Measurements from ENCODE around the gene LIF. TPM values are rescaled to one million over a fixed set of nuclear protein-coding genes. Genes with fewer than 3 reads are reported as not detected.

Gene LIF
- polyA plus RNA-seq, 1 donor (not counting 4 experiments of a cell fraction or from before 2014, with no cell fraction given) = 3.1 TPM

GRCh38 chr22:30214703-30215407 lies 31.7 kb downstream of the LIF start:
- Histone ChIP-seq H3K9me1 (ENCODE audit: control insufficient read depth, extremely low read depth, insufficient read depth, low read length) (no peaks in the 10 kb centered on the region), H3K4me3 (ENCODE audit: control insufficient read depth in 2 of 3, extremely low read depth in 1 of 3, insufficient read depth in 2 of 3, low read depth in 1 of 3, low read length in 3 of 3) (no peak overlapping the region), H3K27me3 (ENCODE audit: control insufficient read depth, extremely low read depth, insufficient read depth, low read length) (no peaks in the 10 kb centered on the region), H3K36me3 (ENCODE audit: control insufficient read depth in 2 of 2, extremely low read depth in 1 of 2, insufficient read depth in 2 of 2, low read length in 2 of 2) (no peaks in the 10 kb centered on the region), H3K79me2 (ENCODE audit: control insufficient read depth, insufficient read depth, low read length) (no peaks in the 10 kb centered on the region), H3K9ac (ENCODE audit: control insufficient read depth, extremely low read depth, insufficient read depth, low read length) (no peak overlapping the region), H3K4me2 (ENCODE audit: control insufficient read depth, extremely low read depth, insufficient read depth, low read depth, low read length) (no peak overlapping the region), H3K4me1 (ENCODE audit: control insufficient read depth, extremely low read depth, insufficient read depth, low read length) (peaks cover 24% of the 10 kb centered on the region), H2AFZ (ENCODE audit: control insufficient read depth, low read length) (no peak overlapping the region), H4K20me1 (ENCODE audit: control insufficient read depth, extremely low read depth, insufficient read depth, low read length) (no peaks in the 10 kb centered on the region), H3K27ac (ENCODE audit: control insufficient read depth, insufficient read depth, low read length) (no peak overlapping the region), H3K9me3 (ENCODE audit: control insufficient read depth, low read depth, low read length) (no peaks in the 10 kb centered on the region)
- DNase-seq (ENCODE audit: low read depth, low spot score) (no peak), FAIRE-seq (no peak)
- TF ChIP-seq EZH2 (IDR thresholded peaks at IDR 0.05; ENCODE audit: low read length) (no peak), CTCF (optimal IDR thresholded peaks at IDR 0.05 in 1 of 3, IDR thresholded peaks at IDR 0.05 in 1 of 3, conservative IDR thresholded peaks at IDR 0.05 in 1 of 3; ENCODE audit: extremely low read depth in 1 of 3, insufficient read depth in 2 of 3, low read length in 3 of 3) (no peak)
- dilution Hi-C loops (cut with MboI; ENCODE audit: extremely low pct_ligation_motif_present, low sequenced_read_pairs) = no loop called here

DNA sequence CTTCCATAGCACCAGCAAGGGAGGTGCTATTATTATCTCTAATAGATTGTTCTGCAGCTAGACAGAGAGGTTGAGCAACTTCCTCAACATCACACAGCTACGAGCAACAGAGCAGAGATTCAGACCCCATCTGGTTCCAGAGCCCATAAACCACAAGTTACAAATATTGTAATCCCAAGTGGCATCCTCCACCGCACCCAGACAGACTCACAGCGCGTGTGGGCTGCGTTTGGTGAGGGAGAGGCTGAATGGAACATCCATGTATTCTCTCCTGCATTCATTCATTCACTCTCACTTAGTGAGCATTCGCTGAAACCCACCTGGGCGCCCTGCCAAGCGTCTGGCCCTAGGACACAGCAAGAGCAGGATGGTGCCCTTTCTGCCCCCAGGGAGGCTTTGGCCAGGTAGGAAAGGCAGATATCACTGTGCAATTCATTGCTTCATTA lies 33.5 kb downstream of the LIF start:
- dilution Hi-C loops (cut with MboI; ENCODE audit: extremely low pct_ligation_motif_present, low sequenced_read_pairs) = no loop called here
- H3K27ac ChIP-seq (ENCODE audit: control insufficient read depth, insufficient read depth, low read length) = peak overlapping the region; percentile 75
- H3K9me1 ChIP-seq (ENCODE audit: control insufficient read depth, extremely low read depth, insufficient read depth, low read length) = no peaks in the 10 kb centered on the region
- FAIRE-seq (no peak), DNase-seq (ENCODE audit: low read depth, low spot score) (no peak)
- peak overlapping the region; percentile 59 for H3K4me2 ChIP-seq (ENCODE audit: control insufficient read depth, extremely low read depth, insufficient read depth, low read depth, low read length)
- H3K4me3 ChIP-seq (ENCODE audit: control insufficient read depth in 2 of 3, extremely low read depth in 1 of 3, insufficient read depth in 2 of 3, low read depth in 1 of 3, low read length in 3 of 3) = no peak overlapping the region
- H2AFZ ChIP-seq (ENCODE audit: control insufficient read depth, low read length) = no peak overlapping the region
- no peak for TF ChIP-seq CTCF (optimal IDR thresholded peaks at IDR 0.05 in 1 of 3, IDR thresholded peaks at IDR 0.05 in 1 of 3, conservative IDR thresholded peaks at IDR 0.05 in 1 of 3; ENCODE audit: extremely low read depth in 1 of 3, insufficient read depth in 2 of 3, low read length in 3 of 3)
- no peak for TF ChIP-seq EZH2 (IDR thresholded peaks at IDR 0.05; ENCODE audit: low read length)
- H3K9ac ChIP-seq (ENCODE audit: control insufficient read depth, extremely low read depth, insufficient read depth, low read length) = peak overlapping the region; percentile 44
- no peaks in the 10 kb centered on the region for H3K36me3 ChIP-seq (ENCODE audit: control insufficient read depth in 2 of 2, extremely low read depth in 1 of 2, insufficient read depth in 2 of 2, low read length in 2 of 2)
- H3K27me3 ChIP-seq (ENCODE audit: control insufficient read depth, extremely low read depth, insufficient read depth, low read length) = no peaks in the 10 kb centered on the region
- H3K4me1 ChIP-seq (ENCODE audit: control insufficient read depth, extremely low read depth, insufficient read depth, low read length) = peaks cover 32% of the 10 kb centered on the region
- H3K79me2 ChIP-seq (ENCODE audit: control insufficient read depth, insufficient read depth, low read length) = no peaks in the 10 kb centered on the region
- H4K20me1 ChIP-seq (ENCODE audit: control insufficient read depth, extremely low read depth, insufficient read depth, low read length) = no peaks in the 10 kb centered on the region
- H3K9me3 ChIP-seq (ENCODE audit: control insufficient read depth, low read depth, low read length) = no peaks in the 10 kb centered on the region
